H9 (cell line): Measurements from ENCODE around the gene RNF13. TPM values are rescaled to one million over a fixed set of nuclear protein-coding genes. Genes with fewer than 3 reads are reported as not detected.

Experiments used
- DNase-seq: peaks from one replicate; pipeline ENCODE4 v3.0.0-alpha.2; 2017
- H2AFZ ChIP-seq: one replicate; pipeline ENCODE4 v1.6.1; 2013; ENCODE audit warnings: mild to moderate bottlenecking, low read length, control low read depth, moderate library complexity
- H2AK5ac ChIP-seq: 2 replicates; pipeline ENCODE4 v1.6.1; 2013; ENCODE audit warnings: low read length, control low read depth, mixed read lengths; ENCODE audit not compliant: insufficient read length
- H2BK120ac ChIP-seq: one replicate; pipeline ENCODE4 v1.6.1; 2013; ENCODE audit warnings: low read depth, mild to moderate bottlenecking, low read length, control low read depth, inconsistent platforms; ENCODE audit not compliant: poor library complexity, severe bottlenecking
- H2BK12ac ChIP-seq: 2 replicates; pipeline ENCODE4 v1.6.1; 2013; ENCODE audit warnings: low read length, control low read depth, mixed read lengths, low read depth; ENCODE audit not compliant: insufficient read length
- H2BK15ac ChIP-seq: 2 replicates; pipeline ENCODE4 v1.6.1; 2013; ENCODE audit warnings: low read depth, low read length, control low read depth
- H2BK20ac ChIP-seq: one replicate; pipeline ENCODE4 v1.6.1; 2013; ENCODE audit warnings: low read depth, mild to moderate bottlenecking, low read length, control low read depth, inconsistent platforms; ENCODE audit not compliant: poor library complexity, severe bottlenecking
- H2BK5ac ChIP-seq: 2 replicates; pipeline ENCODE4 v1.6.1; 2013; ENCODE audit warnings: low read length, control low read depth, mixed read lengths; ENCODE audit not compliant: insufficient read length
- H3K14ac ChIP-seq: 2 replicates; pipeline ENCODE4 v1.6.1; 2013; ENCODE audit warnings: low read length, control low read depth; ENCODE audit not compliant: insufficient read depth
- H3K18ac ChIP-seq: 2 replicates; pipeline ENCODE4 v1.6.1; 2013; ENCODE audit warnings: low read depth, mild to moderate bottlenecking, mixed read lengths, low read length, control low read depth; ENCODE audit not compliant: insufficient read length
- H3K23ac ChIP-seq: 2 replicates; pipeline ENCODE4 v1.6.1; 2013; ENCODE audit warnings: low read length, control low read depth, mixed read lengths, low read depth; ENCODE audit not compliant: insufficient read length
- H3K23me2 ChIP-seq: 2 replicates; pipeline ENCODE4 v1.6.1; 2013; ENCODE audit warnings: low read depth, mild to moderate bottlenecking, mixed read lengths, low read length, control low read depth; ENCODE audit not compliant: insufficient read length, poor library complexity, severe bottlenecking
- H3K27ac ChIP-seq: 2 replicates; pipeline ENCODE4 v1.5.1; 2013; ENCODE audit warnings: low read length, control low read depth, mixed read lengths, low read depth; ENCODE audit not compliant: insufficient read length
- H3K27me3 ChIP-seq: 2 replicates; pipeline ENCODE4 v1.6.1; 2013; ENCODE audit warnings: low read length, control low read depth, inconsistent platforms; ENCODE audit not compliant: insufficient read depth
- H3K4ac ChIP-seq: 2 replicates; pipeline ENCODE4 v1.6.1; 2013; ENCODE audit warnings: low read depth, mild to moderate bottlenecking, control low read depth, inconsistent platforms, low read length, moderate library complexity
- H3K4me1 ChIP-seq: 2 replicates; pipeline ENCODE4 v1.6.1; 2013; ENCODE audit warnings: low read length, control low read depth, inconsistent platforms; ENCODE audit not compliant: insufficient read depth
- H3K4me2 ChIP-seq: 2 replicates; pipeline ENCODE4 v1.6.1; 2013; ENCODE audit warnings: low read length, control low read depth, mixed read lengths; ENCODE audit not compliant: insufficient read length, insufficient read depth
- H3K56ac ChIP-seq: 2 replicates; pipeline ENCODE4 v1.6.1; 2013; ENCODE audit warnings: low read depth, mild to moderate bottlenecking, mixed read lengths, low read length, control low read depth; ENCODE audit not compliant: insufficient read length
- H3K79me1 ChIP-seq: 2 replicates; pipeline ENCODE4 v1.6.1; 2013; ENCODE audit warnings: low read depth, mild to moderate bottlenecking, moderate library complexity, low read length, control low read depth, inconsistent platforms; ENCODE audit not compliant: insufficient read depth, poor library complexity, severe bottlenecking
- H3K79me2 ChIP-seq: 2 replicates; pipeline ENCODE4 v1.6.1; 2013; ENCODE audit warnings: low read length, control low read depth, inconsistent platforms; ENCODE audit not compliant: insufficient read depth
- H3K9ac ChIP-seq: 2 replicates; pipeline ENCODE4 v1.6.1; 2013; ENCODE audit warnings: low read length, control low read depth, mixed read lengths; ENCODE audit not compliant: insufficient read length; ENCODE audit errors: extremely low read depth
- H3K9me3 ChIP-seq: one replicate; pipeline ENCODE4 v1.6.1; 2013; ENCODE audit warnings: low read depth, low read length, inconsistent platforms; ENCODE audit not compliant: control insufficient read depth
- H3T11ph ChIP-seq: one replicate; pipeline ENCODE4 v1.6.1; 2013; ENCODE audit warnings: mild to moderate bottlenecking, low read length, control low read depth, inconsistent platforms
- H4K20me1 ChIP-seq: one replicate; pipeline ENCODE4 v1.6.1; 2013; ENCODE audit not compliant: control insufficient read depth, insufficient read length, insufficient read depth
- H4K5ac ChIP-seq: 2 replicates; pipeline ENCODE4 v1.6.1; 2013; ENCODE audit warnings: low read depth, mild to moderate bottlenecking, mixed read lengths, low read length, control low read depth; ENCODE audit not compliant: insufficient read length
- H4K8ac ChIP-seq: replicated peaks from 2 replicates; pipeline ENCODE4 v1.6.1; 2013; ENCODE audit warnings: low read length, control low read depth, mixed read lengths, low read depth; ENCODE audit not compliant: insufficient read length
- H4K91ac ChIP-seq: 2 replicates; pipeline ENCODE4 v1.6.1; 2013; ENCODE audit warnings: low read depth, mild to moderate bottlenecking, moderate library complexity, mixed read lengths, low read length, control low read depth; ENCODE audit not compliant: insufficient read length
- H3K27ac Mint-ChIP-seq, 3 experiments: 2 replicates in 2 of 3; 3 replicates in 1 of 3; pipeline ENCODE4 v1.8.0; 2020 to 2021; ENCODE audit warnings: mixed read lengths in 3 of 3, mild to moderate bottlenecking in 1 of 3, moderate library complexity in 1 of 3
- H3K27me3 Mint-ChIP-seq: 2 replicates; pipeline ENCODE4 v1.8.0; 2021; ENCODE audit warnings: low read depth, mild to moderate bottlenecking, moderate library complexity, mixed read lengths
- H3K36me3 Mint-ChIP-seq, 3 experiments: 2 replicates in 2 of 3; 3 replicates in 1 of 3; pipeline ENCODE4 v1.8.0; 2020 to 2021; ENCODE audit warnings: low read depth in 3 of 3, mixed read lengths in 3 of 3; ENCODE audit not compliant: insufficient read depth in 1 of 3
- H3K4me1 Mint-ChIP-seq, 2 experiments: 2 replicates each; pipeline ENCODE4 v1.8.0; 2020; ENCODE audit warnings: mixed read lengths in 2 of 2
- H3K4me3 Mint-ChIP-seq, 2 experiments: 2 replicates in 1 of 2; 3 replicates in 1 of 2; pipeline ENCODE4 v1.8.0; 2020 to 2021; ENCODE audit warnings: mild to moderate bottlenecking in 2 of 2, mixed read lengths in 2 of 2, moderate library complexity in 1 of 2
- H3K9me3 Mint-ChIP-seq, 2 experiments: 2 replicates in 1 of 2; 3 replicates in 1 of 2; pipeline ENCODE4 v1.8.0; 2020; ENCODE audit warnings: mild to moderate bottlenecking in 2 of 2, mixed read lengths in 2 of 2, moderate library complexity in 1 of 2
- CTCF ChIP-seq: fragments of 200-600 bp; sonication (generic); conservative IDR thresholded peaks from 3 replicates; pipeline ENCODE4 v1.8.0; 2021; ENCODE audit warnings: antibody characterized with exemption, mild to moderate bottlenecking
- total RNA-seq: library from RNA; stranded (reverse); gene quantifications from 2 replicates; pipeline ENCODE4 v1.2.1, GENCODE V29; 2021

Gene RNF13
- total RNA-seq, 1 experiment from 2014 or later = 23.4 TPM

- no peak overlapping the region for H2AK5ac ChIP-seq
- H3K56ac ChIP-seq = no peak overlapping the region
- no peaks in the 10 kb centered on the region for H3K27me3 ChIP-seq
- no peak overlapping the region for H3K23ac ChIP-seq
- no peak overlapping the region for H2BK15ac ChIP-seq
- H3K23me2 ChIP-seq = no peaks in the 10 kb centered on the region
- no peak overlapping the region for H3T11ph ChIP-seq
- no peak overlapping the region for H3K4me2 ChIP-seq
- H3K14ac ChIP-seq = no peak overlapping the region
- no peak overlapping the region for H2AFZ ChIP-seq
- no peak overlapping the region for H4K91ac ChIP-seq
- Mint-ChIP-seq H3K4me3 (no peak overlapping the region), H3K9me3 (no peaks in the 10 kb centered on the region), H3K27me3 (no peaks in the 10 kb centered on the region), H3K4me1 (peaks cover 0 to 10% of the 10 kb centered on the region in 2 experiments; a peak in 3 of 4 replicates), H3K27ac (no peak overlapping the region), H3K36me3 (peaks cover 0 to 3% (median 0%) of the 10 kb centered on the region in 3 experiments; a peak in 3 of 7 replicates)
- H2BK5ac ChIP-seq = no peak overlapping the region
- no peak overlapping the region for H2BK20ac ChIP-seq
- H4K5ac ChIP-seq = no peak overlapping the region
- H2BK120ac ChIP-seq = no peak overlapping the region
- no peaks in the 10 kb centered on the region for H3K9me3 ChIP-seq
- H2BK12ac ChIP-seq = no peak overlapping the region
- no peak overlapping the region for H3K4ac ChIP-seq
- H3K4me1 ChIP-seq = no peaks in the 10 kb centered on the region
- no peak overlapping the region for H4K8ac ChIP-seq
- no peak for DNase-seq
- no peaks in the 10 kb centered on the region for H4K20me1 ChIP-seq
- no peak overlapping the region for H3K27ac ChIP-seq
- no peak overlapping the region for H3K18ac ChIP-seq
- H3K79me1 ChIP-seq = no peaks in the 10 kb centered on the region
- no peak overlapping the region for H3K9ac ChIP-seq
- H3K79me2 ChIP-seq = no peaks in the 10 kb centered on the region
- TF ChIP-seq CTCF = no peak
These were observed 87.3 kb downstream of the RNF13 start for GRCh38 chr3:149900322-149900721.
